HepG2 (cell line): ENCODE data around the gene ZNF90. TPM values are rescaled to one million over a fixed set of nuclear protein-coding genes. Genes with fewer than 3 reads are reported as not detected.
A peak's percentile ranks its signal among the peaks of the same experiment; 100 is the strongest.

Experiments
- ATAC-seq: fragments of 200-7000 bp; cut with Tn5 transposase; 3 replicates; pipeline ENCODE4 v1.9.1; 2020; ENCODE audit warnings: mild to moderate bottlenecking, moderate library complexity
- BruUV-seq: library from RNA; stranded (reverse); fragments of 400-500 nt; replicated peaks from 2 replicates; lab custom pipeline; 2021; lab: Mats Ljungman, UMichigan
- CTCF ChIA-PET: fragments of 300-600 bp; formaldehyde crosslinking; extraction: SDS; loops from one replicate; lab custom pipeline; 2021; ENCODE audit warnings: low total read pairs, inconsistent platforms, low intra/inter-chr PET ratio; lab: Yijun Ruan, JAX
- POLR2A ChIA-PET: fragments of 350-600 bp; sonication (Branson Sonifier 250); formaldehyde crosslinking; loops from one replicate; lab custom pipeline; 2020; ENCODE audit warnings: antibody characterized with exemption, inconsistent platforms; lab: Yijun Ruan, JAX
- DNase-seq: peaks from one replicate; pipeline ENCODE4 v3.0.0-alpha.2; 2015; ENCODE audit warnings: low spot score
- FAIRE-seq: peaks from 3 replicates; lab custom pipeline; 2011; peaks lifted over from hg19 to GRCh38; lab: Jason Lieb, UNC
- H2AFZ ChIP-seq: one replicate; pipeline ENCODE4 v1.6.1; 2011; ENCODE audit warnings: low read length, inconsistent platforms
- H3K27ac ChIP-seq: fragments of 300-600 bp; 3 replicates; pipeline ENCODE4 v1.8.0; 2011; ENCODE audit warnings: mixed run types, mild to moderate bottlenecking, mixed read lengths, low read length, inconsistent platforms; ENCODE audit not compliant: insufficient read depth; ENCODE audit errors: extremely low read length
- H3K27me3 ChIP-seq, 2 experiments: fragments of 200-600 bp in 1 of 2; 2 replicates in 1 of 2; 3 replicates in 1 of 2; pipeline versions ENCODE4 v1.6.0 to v1.8.0; 2011; ENCODE audit warnings: low read length in 2 of 2, mild to moderate bottlenecking in 2 of 2, moderate library complexity in 2 of 2, inconsistent platforms in 1 of 2; ENCODE audit not compliant: insufficient read depth in 2 of 2, control insufficient read depth in 1 of 2
- H3K36me3 ChIP-seq, 2 experiments: fragments of 200-600 bp in 1 of 2; replicated peaks in 1 of 2; 2 replicates in 1 of 2; 3 replicates in 1 of 2; pipeline versions ENCODE4 v1.5.1 to v1.8.0; 2011; ENCODE audit warnings: low read length in 2 of 2, inconsistent platforms in 1 of 2; ENCODE audit not compliant: insufficient read depth in 2 of 2, control insufficient read depth in 1 of 2
- H3K4me1 ChIP-seq: 2 replicates; pipeline ENCODE4 v1.5.1; 2012; ENCODE audit warnings: low read length, inconsistent platforms; ENCODE audit not compliant: insufficient read depth
- H3K4me2 ChIP-seq: 2 replicates; pipeline ENCODE4 v1.6.0; 2011; ENCODE audit warnings: low read depth, low read length, inconsistent platforms
- H3K4me3 ChIP-seq, 3 experiments: fragments of 200-600 bp in 1 of 3; sonication (generic), shearing (Covaris generic) in 1 of 3; replicated peaks in 1 of 3; 2 replicates each; pipeline ENCODE4 v1.5.1; 2011 to 2016; ENCODE audit warnings: low read length in 3 of 3, inconsistent platforms in 2 of 3, low read depth in 2 of 3, mild to moderate bottlenecking in 2 of 3, control low read depth in 1 of 3, mixed read lengths in 1 of 3; ENCODE audit not compliant: insufficient read depth in 1 of 3
- H3K79me2 ChIP-seq: one replicate; pipeline ENCODE4 v1.6.1; 2011; ENCODE audit warnings: low read length, inconsistent platforms; ENCODE audit not compliant: insufficient read depth
- H3K9ac ChIP-seq: 2 replicates; pipeline ENCODE4 v1.6.0; 2011; ENCODE audit warnings: mild to moderate bottlenecking, low read depth, low read length, inconsistent platforms; ENCODE audit not compliant: insufficient read depth
- H3K9me3 ChIP-seq: 2 replicates; pipeline ENCODE4 v1.5.1; 2012; ENCODE audit warnings: mild to moderate bottlenecking, low read length
- H4K20me1 ChIP-seq: 2 replicates; pipeline ENCODE4 v1.6.0; 2011; ENCODE audit warnings: inconsistent platforms, mild to moderate bottlenecking, low read length, moderate library complexity; ENCODE audit not compliant: insufficient read depth
- CENPX ChIP-seq: sonication (generic); formaldehyde crosslinking; IDR thresholded peaks from 2 replicates; pipeline ENCODE4 v1.9.0; 2021; ENCODE audit warnings: mild to moderate bottlenecking, missing genetic modification reagents, moderate library complexity
- ELF3 ChIP-seq: IDR thresholded peaks from 2 replicates; pipeline ENCODE4 v1.6.1; 2016; ENCODE audit warnings: missing genetic modification reagents, missing compliant biosample characterization
- ETS1 ChIP-seq: sonication (generic); formaldehyde crosslinking; IDR thresholded peaks from 2 replicates; pipeline ENCODE4 v1.4.0; 2020; ENCODE audit warnings: missing genetic modification reagents
- FOXA3 ChIP-seq: IDR thresholded peaks from 2 replicates; pipeline ENCODE4 v1.6.1; 2016; ENCODE audit warnings: missing genetic modification reagents, missing compliant biosample characterization
- GABPA ChIP-seq, 2 experiments: IDR thresholded peaks; 2 replicates each; pipeline ENCODE4 v1.6.1; 2011 to 2016; ENCODE audit warnings: low read depth in 2 of 2, low read length in 1 of 2, missing biosample characterization in 1 of 2, missing genetic modification characterization in 1 of 2
- HDAC1 ChIP-seq: sonication (generic); formaldehyde crosslinking; IDR thresholded peaks from 2 replicates; pipeline ENCODE4 v1.5.1; 2020; ENCODE audit warnings: mild to moderate bottlenecking, missing genetic modification reagents
- KDM5A ChIP-seq: fragments of 200-600 bp; sonication (generic); IDR thresholded peaks from 2 replicates; pipeline ENCODE4 v1.7.0; 2018; ENCODE audit warnings: antibody characterized with exemption, mild to moderate bottlenecking, low read length, borderline replicate concordance
- MIER2 ChIP-seq: IDR thresholded peaks from 2 replicates; pipeline ENCODE4 v1.6.1; 2016; ENCODE audit warnings: missing biosample characterization, missing genetic modification reagents
- PHF20 ChIP-seq: sonication (generic); formaldehyde crosslinking; IDR thresholded peaks from 2 replicates; pipeline ENCODE4 v1.5.0; 2020; ENCODE audit warnings: mild to moderate bottlenecking, missing genetic modification reagents
- PHF21A ChIP-seq: sonication (generic); formaldehyde crosslinking; IDR thresholded peaks from 2 replicates; pipeline ENCODE4 v1.5.0; 2020; ENCODE audit warnings: mild to moderate bottlenecking, missing genetic modification reagents
- REST ChIP-seq, 2 experiments: IDR thresholded peaks; 2 replicates each; pipeline ENCODE4 v1.6.1; 2011 to 2012; ENCODE audit warnings: low read length in 2 of 2, borderline replicate concordance in 1 of 2, low read depth in 1 of 2, mild to moderate bottlenecking in 1 of 2, moderate library complexity in 1 of 2
- TRIM22 ChIP-seq: fragments of 450-650 bp; IDR thresholded peaks from 2 replicates; pipeline ENCODE4 v1.6.1; 2017
- U2AF1 ChIP-seq: fragments of 200-400 bp; formaldehyde crosslinking; optimal IDR thresholded peaks from 2 replicates; pipeline ENCODE3; 2017; ENCODE audit warnings: mild to moderate bottlenecking, low read depth, low read length
- ZMYM4 ChIP-seq: sonication (generic); formaldehyde crosslinking; IDR thresholded peaks from 2 replicates; pipeline ENCODE4 v1.8.1; 2023; ENCODE audit warnings: mild to moderate bottlenecking, missing genetic modification reagents
- ZNF20 ChIP-seq: sonication (generic); formaldehyde crosslinking; IDR thresholded peaks from 2 replicates; pipeline ENCODE4 v1.4.0; 2020; ENCODE audit warnings: mild to moderate bottlenecking, moderate library complexity, missing genetic modification reagents
- ZNF335 ChIP-seq: sonication (generic); formaldehyde crosslinking; IDR thresholded peaks from 2 replicates; pipeline ENCODE4 v1.4.0; 2020; ENCODE audit warnings: missing genetic modification reagents
- ZNF557 ChIP-seq: sonication (generic); formaldehyde crosslinking; IDR thresholded peaks from 2 replicates; pipeline ENCODE4 v1.4.0; 2020; ENCODE audit warnings: missing genetic modification reagents
- ZNF776 ChIP-seq: sonication (generic); formaldehyde crosslinking; IDR thresholded peaks from 2 replicates; pipeline ENCODE4 v1.4.0; 2020; ENCODE audit warnings: mild to moderate bottlenecking, missing genetic modification reagents
- WGBS: methylation state at CpG from one replicate; pipeline ENCODE4 v1.1.6; 2017; ENCODE audit warnings: low lambda C conversion rate; 5-methylcytosine and 5-hydroxymethylcytosine counted together
- in situ Hi-C: cut with HindIII; loops from 2 replicates; pipeline ENCODE4 v1.10.0; 2017; ENCODE audit warnings: low pct_unique_long_range_greater_than_20kb; ENCODE audit not compliant: extremely low pct_ligation_motif_present
- intact Hi-C: fragments of 100-400 bp; cut with micrococcal nuclease; formaldehyde crosslinking; loops from one replicate; pipeline ENCODE4 v1.10.0; 2022; ENCODE audit not compliant: unreplicated experiment
- polyA plus RNA-seq, 8 experiments: library from polyadenylated mRNA; depleted of rRNA in 3 of 8; stranded (reverse) in 7 of 8; unstranded in 1 of 8; fragments of >200 nt; fragmentation: Illumina TruSeq in 4 of 8; extraction: Trizol in 4 of 8; gene quantifications; 2 replicates each; pipeline versions ENCODE4 v1.2.1 to v1.2.3, GENCODE V29; 2011 to 2016; ENCODE audit warnings: low read depth in 4 of 8, missing spikeins in 1 of 8, mixed read lengths in 1 of 8; ENCODE audit not compliant: insufficient read depth in 1 of 8
- total RNA-seq, 5 experiments: library from RNA; depleted of rRNA; stranded (reverse); fragments of >200 nt; fragmentation: Illumina TruSeq; extraction: Trizol; gene quantifications; 2 replicates each; pipeline ENCODE4 v1.2.3, GENCODE V29; 2016; ENCODE audit warnings: low read depth in 1 of 5

Gene ZNF90
- total and polyA plus RNA-seq, 2 of the 13 experiments (the other 11 are each of a cell fraction or from before 2014, with no cell fraction given): 2.1 to 3.8 TPM

- no peaks in the 10 kb centered on the region for H3K4me1 ChIP-seq
- in situ Hi-C loops (no loop called here), intact Hi-C loops (loop anchor here (2.0 kb wide), 1 partner anchor 13 kb away; the partner anchor contains the start of gene ZNF682)
- no peaks in the 10 kb centered on the region for H4K20me1 ChIP-seq
- H3K79me2 ChIP-seq: no peaks in the 10 kb centered on the region
- no TSS peak for BruUV-seq
- FAIRE-seq (peak; percentile 77), DNase-seq (peak; percentile 92), ATAC-seq (peak; percentile 99)
- H3K27ac ChIP-seq: peak overlapping the region; percentile 47
- CTCF ChIA-PET: no interaction called here
- H3K4me3 ChIP-seq: peak overlapping the region; percentile 61 to 78 (median 70)
- 38% methylated on average over 16 of the region's 43 CpGs for WGBS
- no peaks in the 10 kb centered on the region for H3K36me3 ChIP-seq
- peak overlapping the region; percentile 96 for H2AFZ ChIP-seq
- no peaks in the 10 kb centered on the region for H3K27me3 ChIP-seq
- H3K4me2 ChIP-seq: peak overlapping the region; percentile 77
- POLR2A ChIA-PET: interaction anchor here (0.9 to 2.1 kb wide), 10 partner anchors 13 to 1800 kb away, joined by 3 to 29 read pairs (median 4); partner anchors contain the start of genes NDUFA13, TSSK6, ZNF253 and ZNF682
- H3K9me3 ChIP-seq: peaks cover 43% of the 10 kb centered on the region
- peak overlapping the region; percentile 74 for H3K9ac ChIP-seq
- 0 out of 2 replicates have a peak, but pooled peaks have one; percentile 21 for TF ChIP-seq ELF3 (CRISPR knock-in tag)
- TF ChIP-seq GABPA (IDR thresholded peaks at IDR 0.05; ENCODE audit: low read depth, low read length): peak; percentile 57
- peak; percentile 92 for TF ChIP-seq GABPA (CRISPR knock-in tag; IDR thresholded peaks at IDR 0.05; ENCODE audit: low read depth)
- no peak for TF ChIP-seq ZNF557
- TF ChIP-seq KDM5A: no peak
- TF ChIP-seq PHF20 (CRISPR knock-in tag): peak; percentile 52
- TF ChIP-seq MIER2 (CRISPR knock-in tag): no peak
- TF ChIP-seq ETS1 (CRISPR knock-in tag): no peak
- no peak for TF ChIP-seq ZNF776 (CRISPR knock-in tag)
- 0 out of 2 replicates have a peak, but pooled peaks have one; percentile 38 for TF ChIP-seq ZMYM4
- TF ChIP-seq ZNF335 (CRISPR knock-in tag): no peak
- TF ChIP-seq U2AF1: no peak
- TF ChIP-seq PHF21A: peak; percentile 23; the same call in 1 of the 2 replicates
- no peak for TF ChIP-seq CENPX (CRISPR knock-in tag)
- no peak for TF ChIP-seq ZNF20
- TF ChIP-seq REST (IDR thresholded peaks at IDR 0.05; ENCODE audit: borderline replicate concordance in 1 of 2, low read depth in 1 of 2, low read length in 2 of 2): no peak
- TF ChIP-seq TRIM22: no peak
- peak; percentile 39; the same call in 1 of the 2 replicates for TF ChIP-seq HDAC1 (CRISPR knock-in tag)
- no peak for TF ChIP-seq FOXA3
Measured at GRCh38 chr19:20051841-20052768, 25.7 kb upstream of the ZNF90 start.
